Epithelial cell of esophagus (primary cell): ENCODE data around the gene SMARCD1.
"Not testable (repeated sequence)": the region's sequence is repeated elsewhere in the genome, so short reads cannot be mapped to it uniquely, and the experiment has no call there.

Experiments
- DNase-seq: peaks from one replicate; pipeline ENCODE4 v3.0.0; 2010; ENCODE audit warnings: low read depth
- H3K4me3 ChIP-seq: 2 replicates; pipeline ENCODE4 v1.5.1; 2011; ENCODE audit warnings: mild to moderate bottlenecking, low read length, control low read depth
- TF ChIP-seq, protein P1 (sequence below): IDR thresholded peaks from 2 replicates; pipeline ENCODE4 v1.5.1; 2011; ENCODE audit warnings: low read depth, mild to moderate bottlenecking, low read length, control low read depth, inconsistent platforms; ENCODE audit not compliant: insufficient read depth; ENCODE audit errors: missing control alignments

SMARCD1 gene

DNA sequence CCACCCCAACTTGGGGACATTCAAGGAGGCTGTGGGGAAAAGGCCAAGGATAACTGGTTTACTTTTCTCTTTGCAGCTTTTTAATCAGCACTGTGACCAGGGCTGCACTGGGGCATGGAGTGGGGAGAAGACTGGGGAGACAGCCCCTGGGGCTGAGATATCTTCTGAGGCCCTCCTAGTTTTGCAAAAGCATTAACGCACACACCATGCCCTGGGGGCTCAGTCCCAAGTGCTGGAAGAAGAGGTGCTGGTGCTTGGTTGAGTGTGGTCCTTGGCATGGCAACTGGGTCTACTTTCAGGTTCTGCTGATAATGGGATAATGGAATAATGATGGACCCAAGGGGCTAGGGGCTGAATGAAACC is 9.4 kb upstream of the SMARCD1 start:
- TF ChIP-seq, protein P1, sequence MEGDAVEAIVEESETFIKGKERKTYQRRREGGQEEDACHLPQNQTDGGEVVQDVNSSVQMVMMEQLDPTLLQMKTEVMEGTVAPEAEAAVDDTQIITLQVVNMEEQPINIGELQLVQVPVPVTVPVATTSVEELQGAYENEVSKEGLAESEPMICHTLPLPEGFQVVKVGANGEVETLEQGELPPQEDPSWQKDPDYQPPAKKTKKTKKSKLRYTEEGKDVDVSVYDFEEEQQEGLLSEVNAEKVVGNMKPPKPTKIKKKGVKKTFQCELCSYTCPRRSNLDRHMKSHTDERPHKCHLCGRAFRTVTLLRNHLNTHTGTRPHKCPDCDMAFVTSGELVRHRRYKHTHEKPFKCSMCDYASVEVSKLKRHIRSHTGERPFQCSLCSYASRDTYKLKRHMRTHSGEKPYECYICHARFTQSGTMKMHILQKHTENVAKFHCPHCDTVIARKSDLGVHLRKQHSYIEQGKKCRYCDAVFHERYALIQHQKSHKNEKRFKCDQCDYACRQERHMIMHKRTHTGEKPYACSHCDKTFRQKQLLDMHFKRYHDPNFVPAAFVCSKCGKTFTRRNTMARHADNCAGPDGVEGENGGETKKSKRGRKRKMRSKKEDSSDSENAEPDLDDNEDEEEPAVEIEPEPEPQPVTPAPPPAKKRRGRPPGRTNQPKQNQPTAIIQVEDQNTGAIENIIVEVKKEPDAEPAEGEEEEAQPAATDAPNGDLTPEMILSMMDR: no peak
- H3K4me3 ChIP-seq: no peak overlapping the region
- DNase-seq: no peak

DNA sequence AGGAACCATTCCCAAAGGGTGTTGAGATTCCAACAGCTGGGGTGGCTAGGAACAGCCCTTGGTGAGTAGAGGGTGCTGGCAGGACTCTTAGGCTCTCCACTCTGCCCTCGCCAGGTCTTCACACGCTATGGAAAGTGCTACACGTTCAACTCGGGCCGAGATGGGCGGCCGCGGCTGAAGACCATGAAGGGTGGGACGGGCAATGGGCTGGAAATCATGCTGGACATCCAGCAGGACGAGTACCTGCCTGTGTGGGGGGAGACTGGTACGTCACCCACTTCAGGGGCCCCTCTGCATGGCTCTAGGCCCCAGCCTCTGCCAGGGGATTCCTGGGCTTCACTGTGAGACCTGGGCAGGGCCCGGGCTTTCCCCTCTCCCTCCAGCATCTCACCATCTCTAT is 8.0 kb upstream of the SMARCD1 start:
- no peak overlapping the region for H3K4me3 ChIP-seq
- TF ChIP-seq, protein P1: no peak
- no peak for DNase-seq

GRCh38 chr12:50078281-50078680 is 6.9 kb upstream of the SMARCD1 start:
- TF ChIP-seq, protein P1: no peak
- DNase-seq: no peak
- H3K4me3 ChIP-seq: no peak overlapping the region

DNA sequence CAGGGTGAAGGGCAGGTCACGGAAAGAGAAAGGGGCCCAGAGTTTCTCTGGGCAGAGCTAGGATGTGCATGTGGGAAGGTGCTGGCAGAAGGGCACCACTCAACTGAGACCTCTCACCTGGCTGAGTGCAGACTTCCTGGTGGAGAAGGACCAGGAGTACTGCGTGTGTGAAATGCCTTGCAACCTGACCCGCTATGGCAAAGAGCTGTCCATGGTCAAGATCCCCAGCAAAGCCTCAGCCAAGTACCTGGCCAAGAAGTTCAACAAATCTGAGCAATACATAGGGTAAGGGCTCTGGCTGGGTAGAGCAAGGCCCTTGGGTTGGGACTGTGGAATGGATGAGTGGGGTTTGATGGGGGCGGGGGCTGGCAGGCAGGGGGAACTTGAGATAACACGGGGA is 5.4 kb upstream of the SMARCD1 start:
- TF ChIP-seq, protein P1: no peak
- H3K4me3 ChIP-seq: no peak overlapping the region
- no peak for DNase-seq

GRCh38 chr12:50081096-50081808 is 3.9 kb upstream of the SMARCD1 start:
- H3K4me3 ChIP-seq: no peak overlapping the region
- DNase-seq: no peak
- TF ChIP-seq, protein P1: no peak

DNA sequence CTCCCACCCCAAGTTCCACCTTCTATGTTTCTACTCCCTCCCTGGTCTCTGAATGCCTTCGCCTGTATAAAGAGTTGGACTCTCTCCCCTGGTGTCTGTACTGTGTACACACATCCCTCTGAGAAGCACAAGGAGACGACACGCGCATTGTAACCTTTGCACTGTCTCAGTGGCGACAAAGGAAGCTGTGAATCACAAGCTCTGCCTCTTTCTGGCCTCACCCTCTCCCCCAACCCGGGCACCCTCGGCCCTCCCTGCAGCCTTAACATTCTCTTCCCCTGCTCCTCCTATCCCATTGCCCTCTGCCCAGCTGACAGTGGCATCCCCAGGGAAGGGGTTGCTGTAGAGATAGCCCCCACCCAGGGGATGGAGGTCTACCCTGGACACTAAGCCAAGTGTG is 2.5 kb upstream of the SMARCD1 start:
- no peak overlapping the region for H3K4me3 ChIP-seq
- TF ChIP-seq, protein P1: no peak
- no peak for DNase-seq

DNA sequence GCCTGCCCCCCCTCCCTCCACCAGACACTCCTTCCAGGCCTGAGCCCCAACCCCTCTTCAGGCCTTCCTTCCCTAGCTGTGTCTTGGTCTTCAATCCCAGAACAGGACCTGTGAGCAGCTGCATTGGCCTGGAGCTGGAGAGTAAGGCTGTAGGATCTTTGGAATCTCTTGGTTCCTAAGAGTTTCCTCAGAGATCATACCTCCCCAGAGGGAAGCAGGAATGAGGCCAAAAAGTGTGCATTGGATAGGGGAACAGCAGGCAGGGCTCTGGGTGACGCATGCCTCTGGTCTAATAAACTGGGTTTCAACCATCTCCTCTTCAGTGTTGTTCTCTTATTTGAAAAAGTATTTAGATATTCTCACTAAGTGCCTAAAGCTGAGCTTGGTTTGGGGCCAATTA is 1.8 kb upstream of the SMARCD1 start:
- TF ChIP-seq, protein P1: no peak
- no peak overlapping the region for H3K4me3 ChIP-seq

DNA sequence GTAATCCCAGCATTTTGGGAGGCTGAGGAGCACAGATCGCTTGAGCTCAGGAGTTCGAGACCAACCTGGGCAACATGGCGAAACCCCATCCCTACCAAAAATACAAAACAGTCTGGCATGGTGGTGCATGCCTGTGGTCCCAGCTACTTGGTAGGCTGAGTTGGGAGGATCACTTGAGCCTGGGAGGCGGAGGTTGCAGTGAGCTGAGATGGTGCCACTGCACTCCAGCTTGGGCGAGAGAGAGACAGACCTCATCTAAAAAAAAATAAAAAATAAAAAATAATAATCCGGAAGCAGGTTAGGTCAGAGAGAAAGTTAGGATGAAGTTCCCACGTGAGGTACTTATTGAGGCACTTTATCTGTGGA is 750 bp upstream of the SMARCD1 start:
- DNase-seq: not testable (repeated sequence)

More for the DNA sequence above, 1.8 kb upstream of the SMARCD1 start:
- DNase-seq: no peak

More for the DNA sequence above, 750 bp upstream of the SMARCD1 start:
- peak overlapping the region; percentile 83 for H3K4me3 ChIP-seq
